IMR-90 (cell line): ENCODE results near the gene LUZP1. TPM values are rescaled to one million over a fixed set of nuclear protein-coding genes. Genes with fewer than 3 reads are reported as not detected.

ENCODE experiments used
- ATAC-seq: fragments of 200-7000 bp; cut with Tn5 transposase; 2 replicates; pipeline ENCODE4 v1.9.1; 2020; ENCODE audit warnings: low read depth, mild to moderate bottlenecking, moderate library complexity
- BruUV-seq: library from RNA; stranded (reverse); fragments of 400-500 nt; replicated peaks from 2 replicates; lab custom pipeline; 2021; lab: Mats Ljungman, UMichigan
- CTCF ChIA-PET: fragments of 300-600 bp; formaldehyde crosslinking; extraction: SDS; loops from one replicate; lab custom pipeline; 2021; ENCODE audit warnings: antibody characterized with exemption; lab: Yijun Ruan, JAX
- POLR2A ChIA-PET: fragments of 300-600 bp; sonication (Branson Sonifier 250); formaldehyde crosslinking; loops from one replicate; lab custom pipeline; 2022; ENCODE audit warnings: antibody characterized with exemption; ENCODE audit not compliant: unreplicated experiment; lab: Charles Lee
- DNase-seq: peaks from one replicate; pipeline ENCODE4 v3.0.0; 2013
- H2AFZ ChIP-seq: replicated peaks from 2 replicates; pipeline ENCODE3; 2013; ENCODE audit warnings: low read length, mild to moderate bottlenecking; ENCODE audit not compliant: poor library complexity
- H2AK5ac ChIP-seq: 2 replicates; pipeline ENCODE4 v1.6.1; 2013; ENCODE audit warnings: low read depth, low read length, inconsistent platforms
- H2AK9ac ChIP-seq: replicated peaks from 2 replicates; pipeline ENCODE3; 2013; ENCODE audit warnings: mild to moderate bottlenecking, low read depth, low read length, moderate library complexity; ENCODE audit not compliant: poor library complexity
- H2BK120ac ChIP-seq: 2 replicates; pipeline ENCODE4 v1.6.1; 2013; ENCODE audit warnings: low read depth, low read length, inconsistent platforms
- H2BK15ac ChIP-seq: 3 replicates; pipeline ENCODE4 v1.6.1; 2013; ENCODE audit warnings: low read depth, low read length, inconsistent platforms
- H2BK20ac ChIP-seq: 2 replicates; pipeline ENCODE4 v1.6.1; 2013; ENCODE audit warnings: low read depth, mild to moderate bottlenecking, inconsistent platforms, low read length, moderate library complexity
- H2BK5ac ChIP-seq: 2 replicates; pipeline ENCODE4 v1.6.1; 2013; ENCODE audit warnings: mild to moderate bottlenecking, low read depth, low read length, inconsistent platforms; ENCODE audit not compliant: poor library complexity, severe bottlenecking
- H3K14ac ChIP-seq: replicated peaks from 2 replicates; pipeline ENCODE4 v1.6.1; 2013; ENCODE audit warnings: low read depth, low read length, inconsistent platforms
- H3K18ac ChIP-seq: 2 replicates; pipeline ENCODE4 v1.6.1; 2013; ENCODE audit warnings: low read depth, low read length, control low read depth
- H3K23ac ChIP-seq: 2 replicates; pipeline ENCODE4 v1.6.1; 2013; ENCODE audit warnings: low read depth, low read length, inconsistent platforms
- H3K27ac ChIP-seq: 2 replicates; pipeline ENCODE4 v1.5.1; 2013; ENCODE audit warnings: mild to moderate bottlenecking, control low read depth, low read length; ENCODE audit not compliant: insufficient read depth
- H3K27me3 ChIP-seq: 2 replicates; pipeline ENCODE4 v1.6.1; 2013; ENCODE audit warnings: low read length; ENCODE audit not compliant: control insufficient read depth, insufficient read depth
- H3K36me3 ChIP-seq: 2 replicates; pipeline ENCODE4 v1.6.1; 2013; ENCODE audit warnings: low read length, mixed read lengths; ENCODE audit not compliant: control insufficient read depth, insufficient read depth
- H3K4ac ChIP-seq: 2 replicates; pipeline ENCODE4 v1.6.1; 2013; ENCODE audit warnings: low read depth, low read length, inconsistent platforms
- H3K4me1 ChIP-seq: 2 replicates; pipeline ENCODE4 v1.6.1; 2013; ENCODE audit warnings: low read length, mixed read lengths; ENCODE audit not compliant: control insufficient read depth, insufficient read depth
- H3K4me2 ChIP-seq: 2 replicates; pipeline ENCODE4 v1.6.1; 2013; ENCODE audit warnings: low read depth, mild to moderate bottlenecking, control low read depth, low read length, moderate library complexity
- H3K4me3 ChIP-seq: 2 replicates; pipeline ENCODE4 v1.5.1; 2013; ENCODE audit warnings: low read depth, mild to moderate bottlenecking, control low read depth, low read length, moderate library complexity; ENCODE audit not compliant: insufficient read depth
- H3K56ac ChIP-seq: 2 replicates; pipeline ENCODE4 v1.6.1; 2013; ENCODE audit warnings: low read length, inconsistent platforms; ENCODE audit not compliant: insufficient read depth; ENCODE audit errors: extremely low read depth
- H3K79me1 ChIP-seq, 2 experiments: 2 replicates each; pipeline ENCODE4 v1.6.1; 2013; ENCODE audit warnings: low read length in 2 of 2, inconsistent platforms in 1 of 2, low read depth in 1 of 2
- H3K9ac ChIP-seq: 2 replicates; pipeline ENCODE4 v1.6.1; 2013; ENCODE audit warnings: low read depth, low read length, control low read depth
- H3K9me1 ChIP-seq: 2 replicates; pipeline ENCODE4 v1.6.1; 2013; ENCODE audit warnings: low read length, inconsistent platforms; ENCODE audit not compliant: insufficient read depth
- H3K9me3 ChIP-seq: 2 replicates; pipeline ENCODE4 v1.6.1; 2013; ENCODE audit warnings: low read length; ENCODE audit not compliant: control insufficient read depth, insufficient read depth
- H4K20me1 ChIP-seq: 2 replicates; pipeline ENCODE4 v1.6.1; 2013; ENCODE audit warnings: low read length, inconsistent platforms; ENCODE audit not compliant: insufficient read depth
- H4K5ac ChIP-seq: 2 replicates; pipeline ENCODE4 v1.6.1; 2013; ENCODE audit warnings: mild to moderate bottlenecking, low read depth, low read length, control low read depth
- H4K8ac ChIP-seq, 2 experiments: 2 replicates each; pipeline ENCODE4 v1.6.1; 2013; ENCODE audit warnings: low read depth in 2 of 2, low read length in 2 of 2, control low read depth in 1 of 2, inconsistent platforms in 1 of 2
- H4K91ac ChIP-seq: 2 replicates; pipeline ENCODE4 v1.6.1; 2013; ENCODE audit warnings: low read depth, low read length, inconsistent platforms; ENCODE audit not compliant: insufficient read depth
- BHLHE40 ChIP-seq: fragments of 150-350 bp; IDR thresholded peaks from 2 replicates; pipeline ENCODE4 v1.6.1; 2016; ENCODE audit warnings: mild to moderate bottlenecking, low read depth, low read length
- CEBPB ChIP-seq: IDR thresholded peaks from 2 replicates; pipeline ENCODE4 v1.6.1; 2012; ENCODE audit warnings: low read depth, low read length, improper control_type of control experiment
- CHD1 ChIP-seq: IDR thresholded peaks from 2 replicates; pipeline ENCODE4 v1.6.1; 2012; ENCODE audit warnings: low read depth, low read length, improper control_type of control experiment
- ELK1 ChIP-seq: fragments of 150-350 bp; IDR thresholded peaks from 2 replicates; pipeline ENCODE4 v1.6.1; 2016; ENCODE audit warnings: low read depth, mild to moderate bottlenecking, low read length, moderate library complexity, borderline replicate concordance
- FOS ChIP-seq: fragments of 150-350 bp; IDR thresholded peaks from 2 replicates; pipeline ENCODE4 v1.6.1; 2016; ENCODE audit warnings: low read depth, low read length
- MAFK ChIP-seq: IDR thresholded peaks from 2 replicates; pipeline ENCODE4 v1.6.1; 2012; ENCODE audit warnings: low read depth, low read length, improper control_type of control experiment
- MAZ ChIP-seq: IDR thresholded peaks from 2 replicates; pipeline ENCODE4 v1.6.1; 2012; ENCODE audit warnings: low read depth, mild to moderate bottlenecking, low read length, improper control_type of control experiment, moderate library complexity, borderline replicate concordance
- MXI1 ChIP-seq: IDR thresholded peaks from 2 replicates; pipeline ENCODE4 v1.6.1; 2012; ENCODE audit warnings: low read depth, mild to moderate bottlenecking, low read length, moderate library complexity, borderline replicate concordance
- NFE2L2 ChIP-seq: fragments of 150-350 bp; IDR thresholded peaks from 2 replicates; pipeline ENCODE4 v1.6.1; 2016; ENCODE audit warnings: low read depth, mild to moderate bottlenecking, low read length
- POLR2A ChIP-seq: IDR thresholded peaks from 2 replicates; pipeline ENCODE4 v1.6.1; 2012; ENCODE audit warnings: mild to moderate bottlenecking, low read depth, low read length
- RAD21 ChIP-seq: IDR thresholded peaks from 2 replicates; pipeline ENCODE4 v1.6.1; 2012; ENCODE audit warnings: low read length, improper control_type of control experiment
- RCOR1 ChIP-seq: IDR thresholded peaks from 2 replicates; pipeline ENCODE4 v1.6.1; 2012; ENCODE audit warnings: mild to moderate bottlenecking, low read length, improper control_type of control experiment; ENCODE audit not compliant: insufficient replicate concordance
- RFX5 ChIP-seq: IDR thresholded peaks from 2 replicates; pipeline ENCODE4 v1.8.0; 2012; ENCODE audit warnings: low read depth, mild to moderate bottlenecking, low read length, moderate library complexity
- USF2 ChIP-seq: fragments of 150-350 bp; IDR thresholded peaks from 2 replicates; pipeline ENCODE4 v1.6.1; 2017; ENCODE audit warnings: mild to moderate bottlenecking, antibody characterized with exemption, low read length, low read depth
- WGBS, 2 experiments: methylation state at CpG; one replicate each; pipeline versions ENCODE4 v1.1.5 to v1.1.7; 2013; ENCODE audit warnings: missing lambda C conversion rate in 2 of 2; ENCODE audit not compliant: insufficient read length in 1 of 2; ENCODE audit errors: extremely low coverage in 2 of 2; 5-methylcytosine and 5-hydroxymethylcytosine counted together
- dilution Hi-C: fragments of 300-500 bp; cut with HindIII; formaldehyde crosslinking; loops from one replicate; pipeline ENCODE4 v1.14.3; 2018; ENCODE audit warnings: low sequenced_read_pairs; ENCODE audit not compliant: unreplicated experiment
- in situ Hi-C: fragments of 300-500 bp; cut with MboI; formaldehyde crosslinking; loops from 3 replicates; pipeline ENCODE4 v1.14.3; 2019; ENCODE audit warnings: low sequenced_read_pairs, inconsistent platforms, mixed read lengths
- intact Hi-C: fragments of 100-400 bp; cut with micrococcal nuclease; formaldehyde crosslinking; loops from 2 replicates; pipeline ENCODE4 v1.10.0; 2022
- polyA plus RNA-seq, 3 experiments: library from polyadenylated mRNA; depleted of rRNA; stranded (reverse); fragments of >200 nt; gene quantifications; 2 replicates each; pipeline ENCODE4 v1.2.3, GENCODE V29; 2012; ENCODE audit warnings: low replicate concordance in 1 of 3
- total RNA-seq: library from RNA; depleted of rRNA; stranded (reverse); fragments of >200 nt; gene quantifications from 2 replicates; pipeline ENCODE4 v1.2.3, GENCODE V29; 2012

The LUZP1 gene
- total and polyA plus RNA-seq, 2 of the 4 experiments (the other 2 are of a cell fraction): 13.1 to 31.7 TPM

- no peak overlapping the region for H4K8ac ChIP-seq
- no peak overlapping the region; the same call in 1 of the 2 replicates for H3K4ac ChIP-seq
- peaks cover 70% of the 10 kb centered on the region for H3K27me3 ChIP-seq
- H2BK5ac ChIP-seq: no peak overlapping the region
- no peak overlapping the region for H3K23ac ChIP-seq
- no peak overlapping the region for H3K4me2 ChIP-seq
- no peak overlapping the region for H4K91ac ChIP-seq
- no peaks in the 10 kb centered on the region for H4K20me1 ChIP-seq
- no peak overlapping the region for H2BK120ac ChIP-seq
- POLR2A ChIA-PET: no interaction called here
- no peak overlapping the region for H2BK15ac ChIP-seq
- no peak overlapping the region for H4K5ac ChIP-seq
- no peak overlapping the region for H3K18ac ChIP-seq
- H3K9me3 ChIP-seq: no peaks in the 10 kb centered on the region
- no peak overlapping the region for H2AK9ac ChIP-seq
- DNase-seq (peak; percentile 24), ATAC-seq (no peak)
- CTCF ChIA-PET: no interaction called here
- H3K9ac ChIP-seq: no peak overlapping the region
- TF ChIP-seq RCOR1 (no peak), RAD21 (no peak), MAZ (no peak), CHD1 (no peak), POLR2A (no peak), MAFK (no peak), CEBPB (no peak), FOS (no peak), NFE2L2 (no peak), MXI1 (no peak), USF2 (no peak), BHLHE40 (no peak), ELK1 (no peak), RFX5 (no peak)
- no peak overlapping the region for H3K56ac ChIP-seq
- intact Hi-C loops: no loop called here
- no TSS peak for BruUV-seq
- H3K14ac ChIP-seq: no peak overlapping the region
- 0 out of 2 replicates have a peak overlapping the region, but pooled peaks have one; percentile 3 for H2AK5ac ChIP-seq
- in situ Hi-C loops: no loop called here
- H3K4me1 ChIP-seq: no peaks in the 10 kb centered on the region; the same call in 1 of the 2 replicates
- no CpG with 5 or more reads among the region's 4 CpGs for WGBS, 2 experiments
- no peak overlapping the region for H2AFZ ChIP-seq
- no peak overlapping the region for H2BK20ac ChIP-seq
- no peaks in the 10 kb centered on the region for H3K79me1 ChIP-seq
- H3K27ac ChIP-seq: no peak overlapping the region
- dilution Hi-C loops: no loop called here
- H3K36me3 ChIP-seq: no peaks in the 10 kb centered on the region
- peaks cover 4% of the 10 kb centered on the region; the same call in 1 of the 2 replicates for H3K9me1 ChIP-seq
- H3K4me3 ChIP-seq: no peak overlapping the region
Observed at GRCh38 chr1:23214640-23215039, 46.0 kb upstream of the LUZP1 start.
